LoVo (cell line): ENCODE results near the gene CA6.
"Not testable (repeated sequence)": the region's sequence is repeated elsewhere in the genome, so short reads cannot be mapped to it uniquely, and the experiment has no call there.

Experiments used
- DNase-seq: peaks from one replicate; pipeline ENCODE4 v3.0.0-alpha.2; 2016; ENCODE audit warnings: low spot score

The CA6 gene

DNA sequence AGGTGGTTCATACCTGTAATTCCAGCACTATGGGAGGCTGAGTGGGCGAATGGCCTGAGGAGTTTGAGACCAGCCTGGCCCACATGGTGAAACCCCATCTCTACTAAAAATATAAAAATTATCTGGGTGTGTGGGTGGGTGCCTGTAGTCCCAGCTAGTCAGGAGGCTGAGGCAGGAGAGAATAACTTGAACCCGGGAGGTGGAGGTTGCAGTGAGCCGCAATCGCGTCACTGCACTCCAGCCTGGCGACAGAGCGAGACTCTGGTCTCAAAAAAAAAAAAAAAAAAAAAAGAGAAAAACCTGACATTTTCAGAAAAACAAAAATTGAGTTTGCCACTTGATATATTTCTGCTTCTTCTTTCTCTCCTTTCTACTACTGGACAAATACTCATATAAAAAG, 24.3 kb downstream of the CA6 start:
- DNase-seq = no peak

DNA sequence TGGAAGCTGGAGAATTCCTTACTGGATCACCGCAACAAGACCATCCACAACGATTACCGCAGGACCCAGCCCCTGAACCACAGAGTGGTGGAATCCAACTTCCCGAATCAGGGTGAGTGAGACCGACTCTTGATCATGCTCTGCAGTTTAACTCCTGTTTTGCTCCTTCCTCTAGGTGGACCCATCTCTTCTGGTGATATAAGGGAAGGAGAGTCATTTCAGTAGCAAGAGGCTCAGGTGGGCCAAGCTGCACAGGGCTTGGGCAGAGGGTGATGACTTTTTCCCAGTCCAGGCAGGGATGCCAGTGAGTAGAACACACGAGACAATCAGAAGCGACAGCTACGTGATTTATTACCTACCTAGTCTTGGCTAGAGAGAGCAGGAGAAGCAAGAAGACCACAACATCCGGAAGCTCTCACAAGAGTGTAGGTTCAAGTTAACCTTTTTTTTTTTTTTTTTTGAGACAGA, 25.2 kb downstream of the CA6 start:
- no peak for DNase-seq

DNA sequence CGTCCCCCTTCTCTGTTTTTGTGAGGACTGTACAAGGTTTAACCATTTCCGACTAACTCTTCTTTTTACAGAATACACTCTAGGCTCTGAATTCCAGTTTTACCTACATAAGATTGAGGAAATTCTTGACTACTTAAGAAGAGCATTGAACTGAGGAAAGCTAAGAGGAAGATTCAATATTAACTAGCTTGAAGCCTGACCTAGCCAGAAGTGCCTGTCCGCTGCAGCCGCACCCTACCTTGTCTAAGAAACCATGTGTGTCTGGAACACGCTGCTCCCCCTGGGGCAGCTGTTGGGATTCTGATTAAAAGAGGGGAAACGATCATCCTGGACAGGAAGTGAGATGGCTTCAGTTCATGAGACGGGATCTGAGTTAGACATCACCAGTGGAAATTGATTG, 28.9 kb downstream of the CA6 start:
- DNase-seq = no peak

DNA sequence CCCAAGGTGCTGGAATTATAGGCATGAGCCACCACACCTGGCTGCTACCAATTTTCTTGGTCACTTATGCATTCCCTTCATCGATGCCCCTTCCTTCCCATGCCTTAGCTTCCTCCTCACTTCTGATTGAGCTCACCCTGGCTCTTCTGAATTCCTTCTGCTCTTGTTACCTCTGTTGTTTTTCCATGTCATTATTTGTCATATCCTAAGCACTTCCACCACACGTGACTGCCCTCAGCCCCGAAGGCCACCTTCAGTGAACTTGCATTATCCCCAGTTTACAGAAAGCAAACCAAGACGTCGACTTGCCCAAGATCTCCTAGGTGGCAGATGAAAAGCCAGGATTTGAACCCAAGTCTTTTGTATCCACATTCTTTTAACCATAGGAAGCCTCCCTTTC, 30.7 kb downstream of the CA6 start:
- DNase-seq = no peak

DNA sequence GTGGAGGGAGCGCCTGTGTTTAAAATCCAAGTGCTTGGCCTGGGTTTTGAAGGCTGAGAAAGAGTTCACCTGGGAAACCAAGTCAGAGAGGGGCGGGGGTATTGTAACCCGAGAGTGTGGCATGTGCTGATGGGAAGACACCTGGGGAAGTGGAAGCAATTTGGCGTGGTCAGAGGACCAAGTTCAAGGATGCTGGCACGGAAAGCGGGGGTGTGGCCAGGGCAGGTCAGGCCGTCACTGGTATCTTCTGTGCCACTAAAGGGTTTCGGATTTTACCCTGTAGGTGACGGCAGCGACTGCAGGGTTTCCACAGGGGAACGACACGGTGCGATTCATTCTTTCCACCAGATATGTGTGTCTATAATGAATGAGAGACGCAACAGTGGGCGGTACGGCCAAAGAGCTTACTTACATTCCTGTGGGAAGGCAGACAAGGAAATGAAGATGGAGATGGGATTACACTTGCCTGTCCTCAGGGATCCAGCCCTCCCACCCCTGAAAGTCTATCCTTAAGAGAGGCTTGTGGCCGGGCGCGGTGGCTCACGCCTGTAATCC, 31.3 kb downstream of the CA6 start:
- DNase-seq = no peak

DNA sequence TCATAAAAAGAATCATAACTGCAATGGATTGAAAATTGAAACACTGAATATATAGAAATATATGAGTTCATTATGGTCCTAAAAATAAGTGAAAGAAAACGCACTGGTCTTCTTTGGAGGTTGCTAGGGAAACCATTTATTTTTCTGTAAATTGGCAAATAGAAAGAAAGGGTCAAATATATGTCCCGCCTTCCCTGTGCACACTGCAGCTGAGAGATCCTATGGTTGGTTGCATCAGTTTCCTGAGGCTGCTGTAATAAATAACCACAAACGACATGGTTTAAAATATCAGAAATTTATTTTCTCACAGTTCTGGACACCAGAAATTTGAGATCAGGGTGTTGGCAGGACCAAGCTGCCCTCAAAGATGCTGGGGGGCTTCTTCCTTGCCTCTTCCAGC, 35.0 kb downstream of the CA6 start:
- no peak for DNase-seq

DNA sequence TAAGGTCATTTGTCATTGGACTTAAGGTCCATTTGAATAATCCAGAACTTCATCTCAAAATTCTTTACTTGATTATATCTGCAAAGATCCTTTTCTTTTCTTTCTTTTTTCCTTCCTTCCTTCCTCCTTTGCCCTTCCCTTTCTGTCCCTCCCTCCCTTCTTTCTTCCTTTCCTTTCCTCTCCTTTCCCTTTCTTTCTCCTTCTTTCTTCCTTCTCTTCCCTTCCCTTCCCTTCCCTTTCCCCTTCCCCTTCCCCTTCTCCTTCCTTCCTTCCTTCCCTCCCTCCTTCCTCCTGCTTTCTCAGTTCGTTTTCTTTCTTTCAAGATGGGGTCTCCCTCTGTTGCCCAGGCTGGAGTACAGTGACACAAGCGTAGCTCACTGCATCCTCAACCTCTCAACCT, 35.5 kb downstream of the CA6 start:
- DNase-seq = no peak

DNA sequence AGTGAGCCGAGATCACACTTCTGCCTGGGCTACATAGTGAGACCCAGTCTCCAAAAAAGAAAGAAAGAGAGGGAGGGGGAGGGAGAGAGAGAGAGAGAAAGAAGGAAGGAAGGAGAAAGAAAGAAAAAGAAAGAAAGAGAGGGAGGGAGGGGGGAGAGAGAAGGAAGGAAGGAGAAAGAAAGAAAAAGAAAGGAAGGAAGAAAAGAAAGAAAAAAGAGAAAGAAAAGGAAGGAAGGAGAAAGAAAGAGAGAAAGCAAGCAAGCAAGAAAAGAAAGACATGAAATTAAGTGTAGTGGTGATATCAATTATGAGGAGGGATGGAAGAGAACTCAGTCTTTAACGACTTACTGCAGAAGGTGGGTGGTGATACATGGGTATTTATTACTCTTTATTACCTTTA, 38.5 kb downstream of the CA6 start:
- DNase-seq = no peak

DNA sequence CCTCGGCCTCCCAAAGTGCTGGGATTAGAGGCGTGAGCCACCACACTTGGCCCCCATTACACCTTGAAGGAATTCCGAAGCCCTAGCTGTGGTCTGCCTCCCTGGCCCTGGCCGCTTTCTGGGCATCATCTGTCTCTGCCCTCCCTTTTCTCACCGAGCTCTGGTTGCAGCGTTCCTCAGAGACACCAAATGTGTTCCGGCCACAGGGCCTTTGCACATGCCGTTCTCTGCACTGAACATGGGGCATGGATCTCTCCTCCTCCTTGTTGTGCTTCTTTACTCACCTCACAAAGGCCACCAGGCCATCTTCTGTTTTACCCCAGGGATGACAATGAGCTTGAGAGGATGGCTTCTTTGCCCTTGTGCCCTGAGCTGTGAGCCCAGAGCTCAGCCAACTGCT, 39.3 kb downstream of the CA6 start:
- no peak for DNase-seq

DNA sequence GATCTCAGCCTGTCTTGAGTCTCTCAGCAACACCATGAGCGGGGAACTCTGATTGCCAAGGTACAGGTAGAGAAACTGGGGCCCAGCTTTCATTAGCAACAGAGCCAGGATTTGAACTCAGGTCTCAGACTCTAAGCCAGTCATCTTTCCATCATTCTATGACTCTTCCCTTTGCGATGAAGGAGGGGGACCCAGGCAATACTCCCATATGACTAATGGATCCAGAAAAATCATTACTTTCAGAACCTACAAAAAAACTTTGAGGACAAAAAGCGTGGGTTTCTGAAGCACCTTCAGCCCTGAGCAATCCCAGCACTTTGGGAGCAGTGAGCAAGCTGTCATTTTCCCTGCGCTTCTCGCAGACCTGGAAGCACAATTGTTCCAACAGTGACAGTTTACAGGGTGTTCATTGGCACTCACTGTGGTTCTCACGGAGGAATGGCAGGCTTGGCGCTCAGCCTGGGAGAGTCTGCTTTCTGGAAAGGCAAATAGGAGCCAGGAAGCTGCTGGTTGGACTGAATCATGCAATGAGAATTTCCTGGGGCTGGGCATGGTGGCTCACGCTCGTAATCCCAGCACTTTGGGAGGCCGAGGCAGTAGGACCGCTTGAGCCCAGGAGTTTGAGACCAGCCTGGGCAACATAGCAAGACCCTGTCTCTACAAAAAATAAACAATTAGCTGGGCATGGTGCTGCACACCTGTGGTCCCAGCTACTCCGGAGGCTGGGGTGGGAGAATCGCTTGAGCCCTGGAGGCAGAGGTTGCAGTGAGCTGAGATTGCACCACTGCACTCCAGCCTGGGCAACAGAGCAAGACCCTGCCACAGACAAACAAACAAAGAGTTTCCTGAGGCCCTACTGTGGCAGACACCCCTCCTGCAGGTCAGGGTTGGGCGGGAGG, 40.5 kb downstream of the CA6 start:
- DNase-seq = peak; percentile 61

DNA sequence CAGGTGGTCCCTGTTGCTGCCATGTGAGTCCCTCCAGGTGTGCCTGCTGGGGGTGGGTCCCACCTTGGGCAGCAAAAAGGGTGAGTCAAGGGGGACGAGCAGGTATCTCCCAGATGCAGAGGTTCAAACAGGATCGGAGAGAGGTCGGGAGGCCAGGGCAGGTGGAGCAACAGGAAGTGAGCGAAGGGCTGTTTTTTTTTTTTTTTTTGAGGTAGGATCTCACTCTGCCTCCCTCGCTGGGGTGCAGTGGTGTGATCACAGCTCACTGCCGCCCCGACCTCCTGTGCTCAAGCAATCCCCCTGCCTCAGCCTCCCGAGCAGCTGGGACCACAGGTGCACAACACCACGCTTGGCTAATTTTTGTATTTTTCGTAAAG, 41.1 kb downstream of the CA6 start:
- DNase-seq = no peak

DNA sequence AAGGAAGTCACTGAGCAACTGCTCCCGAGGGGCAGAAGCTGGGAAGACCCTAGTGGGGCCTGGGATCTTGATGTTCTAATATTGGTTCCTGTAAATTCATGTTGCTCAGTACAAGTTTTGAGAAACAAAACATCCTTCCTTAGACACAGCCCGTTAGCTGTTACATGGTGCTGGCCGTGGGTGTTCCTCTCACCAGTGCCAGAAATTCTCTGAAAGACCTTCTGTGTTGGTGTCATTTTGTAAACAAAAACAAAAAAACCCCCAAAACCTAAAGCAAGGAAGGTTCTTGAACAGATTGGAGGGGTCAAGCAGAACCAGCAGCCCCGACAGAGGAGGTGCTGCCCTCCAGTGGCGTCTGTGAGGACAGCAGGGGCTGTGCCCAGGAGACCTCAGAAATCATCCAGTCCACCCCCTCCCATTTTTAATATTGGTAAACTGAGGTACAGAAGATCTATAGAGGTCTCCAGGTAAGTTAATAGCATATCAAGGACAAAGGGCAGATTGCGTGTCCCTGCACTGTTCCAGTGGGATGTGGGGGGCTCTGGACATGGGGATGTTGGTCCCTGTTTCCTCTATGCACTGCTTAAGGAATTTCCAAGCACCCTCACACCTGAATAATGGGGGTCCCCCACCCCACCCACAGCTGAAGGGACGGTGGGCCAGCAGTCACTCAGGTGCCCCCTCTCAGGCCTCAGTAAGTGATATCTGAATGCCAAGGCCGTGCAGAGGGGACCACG, 42.4 kb downstream of the CA6 start:
- no peak for DNase-seq

DNA sequence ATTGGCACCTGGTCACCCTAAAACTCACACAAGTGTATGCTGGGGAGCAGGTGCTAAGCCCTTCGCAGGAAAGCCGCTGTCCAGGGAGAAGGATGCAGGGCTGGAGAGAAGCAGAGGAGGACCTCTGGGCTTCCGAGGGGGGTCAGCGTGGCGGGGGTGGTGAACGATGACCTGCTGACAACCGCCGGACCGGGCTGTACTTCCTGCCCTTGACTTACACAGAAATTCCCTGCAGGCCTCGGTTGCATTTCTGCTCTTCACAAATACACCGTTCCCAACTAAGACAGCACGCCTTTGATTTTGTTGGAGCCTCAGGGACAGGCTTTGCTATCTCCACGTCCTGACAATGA, 42.9 kb downstream of the CA6 start:
- DNase-seq = no peak

DNA sequence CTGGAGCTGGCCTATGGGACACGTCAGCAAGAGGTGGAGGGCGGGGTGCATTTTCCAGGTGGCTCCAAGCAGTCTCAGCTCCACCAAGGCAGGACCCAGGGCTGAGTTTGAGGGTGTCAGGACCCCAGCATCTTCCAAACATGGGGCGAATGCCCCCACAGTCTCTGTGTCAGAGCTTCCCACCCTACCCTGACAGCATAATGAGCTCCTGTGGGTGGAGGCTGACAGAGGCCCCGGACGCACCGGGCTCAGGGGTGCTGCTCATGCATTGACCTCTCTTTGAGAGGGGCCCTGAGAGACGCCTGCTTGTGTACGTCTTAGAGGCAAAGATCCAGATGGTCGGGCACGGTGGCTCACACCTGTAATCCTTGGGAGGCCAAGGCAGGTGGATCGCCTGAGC, 43.4 kb downstream of the CA6 start:
- no peak for DNase-seq

DNA sequence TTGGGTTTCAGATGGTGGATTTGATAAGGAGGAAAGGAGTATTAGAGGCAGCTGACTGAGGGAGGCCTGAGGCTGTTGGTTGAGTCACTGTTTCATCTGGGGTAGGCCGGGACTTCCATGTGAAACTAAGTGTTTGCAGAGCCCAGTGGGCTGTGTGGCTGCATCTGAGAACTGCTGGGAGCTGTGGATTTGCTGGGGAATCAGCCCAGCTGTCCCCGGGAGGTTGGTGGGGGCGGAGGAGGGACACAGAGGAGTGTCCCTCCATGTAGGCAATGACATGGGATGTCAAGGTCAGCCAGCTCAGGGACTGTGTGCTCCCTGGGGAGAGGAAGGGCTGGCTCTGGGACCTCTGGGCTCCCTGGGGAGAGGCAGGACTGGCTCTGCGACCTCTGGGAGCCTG, 44.2 kb downstream of the CA6 start:
- no peak for DNase-seq

DNA sequence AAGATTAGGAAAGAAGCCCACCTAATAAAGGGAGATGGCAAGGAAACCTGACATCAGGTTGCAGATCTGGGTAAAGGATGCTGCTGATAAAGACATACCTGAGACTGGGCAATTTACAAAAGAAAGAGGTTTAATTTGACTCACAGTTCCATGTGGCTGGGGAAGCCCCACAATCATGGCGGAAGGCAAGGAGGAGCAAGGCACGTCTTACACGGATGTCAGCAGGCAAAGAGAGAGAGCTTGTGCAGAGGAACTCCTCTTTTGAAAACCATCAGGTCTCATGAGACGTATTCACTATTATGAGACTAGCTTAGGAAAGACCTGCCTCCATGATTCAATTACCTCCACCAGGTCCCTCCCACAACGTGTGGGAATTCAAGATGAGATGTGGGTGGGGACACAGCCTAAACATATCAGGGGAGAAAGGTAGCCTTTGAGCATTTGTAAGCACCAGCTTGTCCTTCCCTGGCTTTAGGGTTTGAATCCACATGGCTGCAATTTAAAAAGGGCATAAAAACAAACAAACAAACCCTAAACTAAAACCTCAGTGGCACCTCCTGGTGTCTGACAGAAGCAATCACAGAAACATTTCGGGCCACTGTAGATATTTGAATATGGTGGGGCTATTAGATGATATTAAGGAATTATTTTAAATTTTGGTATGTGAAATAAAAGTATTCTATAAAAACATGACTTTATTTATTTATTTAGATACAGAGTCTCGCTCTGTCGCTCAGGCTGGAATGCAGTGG, 47.4 kb downstream of the CA6 start:
- DNase-seq = no peak

DNA sequence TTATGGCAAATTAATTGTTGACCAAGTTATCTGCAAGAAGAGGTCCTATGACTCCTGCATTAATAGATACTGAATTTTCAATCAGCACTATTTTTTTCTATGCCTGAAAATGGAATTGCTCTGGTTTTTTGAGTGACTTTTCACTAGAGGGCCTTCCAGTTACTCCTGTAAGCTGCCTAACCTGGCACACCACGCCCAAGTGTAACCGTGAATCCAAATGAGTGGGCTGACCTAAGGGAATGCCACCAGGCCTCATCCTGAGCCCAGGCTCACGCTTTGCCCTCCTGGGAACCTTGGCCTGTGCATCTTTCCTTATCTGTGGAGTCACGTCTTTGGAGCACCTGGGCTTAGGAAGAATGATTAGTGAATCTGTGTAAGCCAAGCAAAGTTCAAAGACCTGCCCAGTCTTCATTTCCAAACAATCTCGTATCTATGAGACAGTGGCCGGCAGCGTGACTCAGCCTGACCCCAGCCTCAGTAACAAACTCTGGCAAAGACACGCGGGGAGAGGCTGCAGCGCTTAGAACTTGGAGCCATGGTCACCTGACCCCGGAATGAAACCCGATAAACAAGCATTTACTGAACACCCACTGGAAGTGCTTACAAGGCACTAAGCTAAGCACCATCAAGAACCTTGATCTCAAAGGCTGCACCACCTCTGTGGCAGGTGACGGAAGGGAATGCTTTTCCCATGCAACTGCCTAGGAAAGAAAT, 48.5 kb downstream of the CA6 start:
- not testable (repeated sequence) for DNase-seq

DNA sequence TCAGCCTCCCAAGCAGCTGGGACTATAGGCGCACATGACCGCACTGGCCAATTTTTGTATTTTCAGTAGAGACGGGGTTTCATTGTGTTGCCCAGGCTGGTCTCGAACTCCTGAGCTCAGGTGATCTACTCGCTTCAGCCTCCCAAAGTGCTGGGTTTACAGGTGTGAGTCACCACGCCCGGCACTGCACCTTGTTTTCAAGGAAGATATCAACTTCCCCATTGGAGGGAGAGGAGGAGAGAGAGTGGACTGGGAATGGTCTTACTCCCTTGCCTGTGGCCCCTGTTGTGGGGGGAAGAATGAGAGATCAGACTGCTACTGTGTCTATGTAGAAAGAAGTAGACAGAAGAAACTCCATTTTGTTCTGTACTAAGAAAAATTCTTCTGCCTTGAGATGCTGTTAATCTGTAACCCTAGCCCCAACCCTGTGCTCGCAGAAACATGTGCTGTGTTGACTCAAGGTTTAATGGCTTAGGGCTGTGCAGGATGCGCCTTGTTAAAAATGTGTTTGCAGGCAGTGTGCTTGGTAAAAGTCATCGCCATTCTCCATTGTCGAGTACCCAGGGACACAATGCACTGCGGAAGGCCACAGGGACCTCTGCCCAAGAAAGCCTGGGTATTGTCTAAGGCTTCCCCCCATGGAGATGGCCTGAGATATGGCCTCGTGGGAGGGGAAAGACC, 56.0 kb downstream of the CA6 start:
- not testable (repeated sequence) for DNase-seq

DNA sequence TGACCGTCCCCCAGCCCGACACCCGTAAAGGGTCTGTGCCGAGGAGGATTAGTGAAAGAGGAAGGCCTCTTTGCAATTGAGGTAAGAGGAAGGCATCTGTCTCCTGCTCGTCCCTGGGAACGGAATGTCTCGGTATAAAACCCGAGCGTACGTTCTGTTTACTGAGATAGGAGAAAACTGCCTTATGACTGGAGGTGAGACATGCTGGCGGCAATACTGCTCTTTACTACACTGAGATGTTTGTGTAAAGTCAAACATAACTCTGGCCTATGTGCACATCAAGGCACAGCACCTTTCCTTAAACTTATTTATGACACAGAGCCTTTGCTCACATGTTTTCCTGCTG, 56.5 kb downstream of the CA6 start:
- not testable (repeated sequence) for DNase-seq

DNA sequence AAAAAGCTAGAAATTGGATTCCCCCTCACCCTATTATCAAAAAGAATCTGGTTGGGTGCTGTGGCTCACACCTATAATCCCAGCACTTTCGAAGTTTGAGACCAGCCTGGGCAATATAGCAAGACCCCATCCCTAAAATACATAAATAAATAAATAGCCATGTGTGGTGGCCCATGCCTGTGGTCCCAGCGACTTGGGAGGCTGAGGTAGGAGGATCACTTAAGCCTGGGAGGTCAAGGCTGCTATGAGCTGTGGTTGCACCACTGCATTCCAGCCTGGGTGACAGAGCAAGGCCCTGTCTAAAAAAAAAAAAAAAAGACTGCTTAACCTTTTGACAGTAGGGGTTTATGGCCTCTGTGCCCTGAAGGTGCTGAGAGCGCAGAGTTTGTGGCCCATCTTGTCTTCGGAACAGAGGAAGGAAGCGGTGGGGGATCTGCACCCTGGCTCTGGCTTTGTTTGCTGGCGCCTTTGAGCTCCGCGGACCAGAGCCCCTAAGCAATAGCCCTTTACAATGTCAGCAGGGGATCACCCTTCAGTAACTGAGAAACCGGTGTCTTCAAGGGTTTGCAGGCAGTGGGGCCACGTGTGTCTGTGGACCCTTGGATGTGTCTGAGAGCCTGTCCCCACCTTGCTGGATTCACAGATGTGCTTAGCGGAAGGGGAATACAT, 58.5 kb downstream of the CA6 start:
- no peak for DNase-seq
